Suprapubic skin (tissue), 3 donors: ENCODE results near the gene SERHL2.

Experiments used
- CTCF ChIP-seq, 2 donors: fragments of 200-600 bp in 1 of 2; fragments of 450-650 bp in 1 of 2; sonication (generic) in 1 of 2; IDR thresholded peaks; one replicate each; pipeline ENCODE4 v1.5.1; 2016 to 2019; ENCODE audit warnings: antibody characterized with exemption in 2 of 2, mild to moderate bottlenecking in 1 of 2, moderate library complexity in 1 of 2
- EP300 ChIP-seq: sonication (generic); formaldehyde crosslinking; IDR thresholded peaks from one replicate; pipeline ENCODE4 v1.6.1; 2017; ENCODE audit warnings: antibody characterized with exemption

DNA sequence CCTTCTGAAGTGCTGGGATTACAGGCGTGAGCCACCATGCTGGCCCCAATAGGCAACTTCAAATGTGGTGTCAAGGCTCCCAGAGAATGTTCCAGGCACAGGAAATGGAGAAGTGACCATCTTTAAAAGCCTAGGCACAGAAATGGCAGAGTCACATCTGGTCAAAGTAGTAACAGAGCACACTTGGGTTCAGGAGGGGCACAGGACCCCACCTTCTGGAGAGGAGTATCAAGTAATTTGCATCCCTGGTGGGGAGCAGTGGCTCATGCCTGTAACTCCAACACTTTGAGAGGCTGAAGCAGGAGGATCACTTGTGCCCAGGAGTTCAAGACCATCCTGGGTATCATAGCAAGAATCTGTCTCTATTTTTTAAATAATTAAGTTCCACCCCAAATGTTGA lies 29.2 kb downstream of the SERHL2 start:
- TF ChIP-seq CTCF (IDR thresholded peaks at IDR 0.05), result no peak
- no peak for TF ChIP-seq EP300
